Stomach (tissue), 9 donors: ENCODE results near the gene SIPA1. TPM values are rescaled to one million over a fixed set of nuclear protein-coding genes. Genes with fewer than 3 reads are reported as not detected.
"Not testable (repeated sequence)": the region's sequence is repeated elsewhere in the genome, so short reads cannot be mapped to it uniquely, and the experiment has no call there.

ENCODE experiments used
- DNase-seq, 2 donors: peaks; one replicate each; pipeline versions ENCODE4 v3.0.0 to v3.0.0-alpha.2; 2013 to 2019
- H3K27ac ChIP-seq, 5 donors: fragments of 200-600 bp in 4 of 5; sonication (generic) in 4 of 5; one replicate each; pipeline ENCODE4 v1.5.1; 2013 to 2019; ENCODE audit warnings: mild to moderate bottlenecking in 1 of 5, moderate library complexity in 1 of 5
- H3K27me3 ChIP-seq, 3 donors: fragments of 200-600 bp; sonication (generic); one replicate each; pipeline ENCODE4 v1.5.1; 2017 to 2019; ENCODE audit warnings: mixed run types in 1 of 3
- H3K36me3 ChIP-seq, 4 donors: fragments of 200-600 bp; sonication (generic); 1 replicate in 3 of 4; 2 replicates in 1 of 4; pipeline ENCODE4 v1.5.1; 2016 to 2019
- H3K4me1 ChIP-seq, 4 donors: fragments of 200-600 bp; sonication (generic); one replicate each; pipeline ENCODE4 v1.5.1; 2016 to 2019
- H3K4me3 ChIP-seq, 4 donors: fragments of 200-600 bp; sonication (generic) in 3 of 4; one replicate each; pipeline ENCODE4 v1.5.1; 2016 to 2019; ENCODE audit warnings: mild to moderate bottlenecking in 1 of 4
- H3K9me3 ChIP-seq, 4 donors: fragments of 200-600 bp; sonication (generic); one replicate each; pipeline ENCODE4 v1.5.1; 2016 to 2019
- CTCF ChIP-seq, 7 experiments: fragments of 450-650 bp in 4 of 7; fragments of 200-600 bp in 3 of 7; sonication (generic) in 3 of 7; IDR thresholded peaks; one replicate each; pipeline ENCODE4 v1.5.1; 2016 to 2019; ENCODE audit warnings: antibody characterized with exemption in 7 of 7, control low read depth in 2 of 7, mild to moderate bottlenecking in 1 of 7
- EP300 ChIP-seq: sonication (generic); formaldehyde crosslinking; IDR thresholded peaks from one replicate; pipeline ENCODE4 v1.6.1; 2017; ENCODE audit warnings: antibody characterized with exemption
- POLR2A ChIP-seq, 4 donors: fragments of 450-650 bp; IDR thresholded peaks; one replicate each; pipeline ENCODE4 v1.6.1; 2016; ENCODE audit warnings: antibody characterized with exemption in 4 of 4, control low read depth in 2 of 4, mild to moderate bottlenecking in 1 of 4, moderate library complexity in 1 of 4
- POLR2AphosphoS5 ChIP-seq, 3 donors: sonication (generic); formaldehyde crosslinking; IDR thresholded peaks; one replicate each; pipeline ENCODE4 v1.6.1; 2016; ENCODE audit warnings: antibody characterized with exemption in 3 of 3
- WGBS, 5 donors: extraction: QIAGEN DNeasy Blood & Tissue Kit in 3 of 5; methylation state at CpG; one replicate each; pipeline versions ENCODE4 v1.1.5 to v1.1.7; 2013 to 2018; 5-methylcytosine and 5-hydroxymethylcytosine counted together
- intact Hi-C: fragments of 100-400 bp; cut with DNase I; formaldehyde crosslinking; loops from one replicate; pipeline ENCODE4 v1.15.1; 2023; ENCODE audit warnings: low total_unique reads
- polyA plus RNA-seq, 3 donors: library from polyadenylated mRNA; stranded (reverse); fragments of 200-250 nt; gene quantifications; one replicate each; pipeline ENCODE4 v1.2.3, GENCODE V29; 2013
- total RNA-seq, 5 donors: library from RNA; depleted of rRNA; stranded (reverse); fragments of >200 nt; gene quantifications; one replicate each; pipeline versions ENCODE4 v1.1.0 to v1.2.3, GENCODE V29; 2014 to 2016
- donor health status: healthy with polysubstance abuse.
- donor health status: Bipolar disorder and iron deficiency.
- donor health status: healthy.

The SIPA1 gene
- total and polyA plus RNA-seq, 8 donors, result 13.2 to 80.4 (median 42.4) TPM

DNA sequence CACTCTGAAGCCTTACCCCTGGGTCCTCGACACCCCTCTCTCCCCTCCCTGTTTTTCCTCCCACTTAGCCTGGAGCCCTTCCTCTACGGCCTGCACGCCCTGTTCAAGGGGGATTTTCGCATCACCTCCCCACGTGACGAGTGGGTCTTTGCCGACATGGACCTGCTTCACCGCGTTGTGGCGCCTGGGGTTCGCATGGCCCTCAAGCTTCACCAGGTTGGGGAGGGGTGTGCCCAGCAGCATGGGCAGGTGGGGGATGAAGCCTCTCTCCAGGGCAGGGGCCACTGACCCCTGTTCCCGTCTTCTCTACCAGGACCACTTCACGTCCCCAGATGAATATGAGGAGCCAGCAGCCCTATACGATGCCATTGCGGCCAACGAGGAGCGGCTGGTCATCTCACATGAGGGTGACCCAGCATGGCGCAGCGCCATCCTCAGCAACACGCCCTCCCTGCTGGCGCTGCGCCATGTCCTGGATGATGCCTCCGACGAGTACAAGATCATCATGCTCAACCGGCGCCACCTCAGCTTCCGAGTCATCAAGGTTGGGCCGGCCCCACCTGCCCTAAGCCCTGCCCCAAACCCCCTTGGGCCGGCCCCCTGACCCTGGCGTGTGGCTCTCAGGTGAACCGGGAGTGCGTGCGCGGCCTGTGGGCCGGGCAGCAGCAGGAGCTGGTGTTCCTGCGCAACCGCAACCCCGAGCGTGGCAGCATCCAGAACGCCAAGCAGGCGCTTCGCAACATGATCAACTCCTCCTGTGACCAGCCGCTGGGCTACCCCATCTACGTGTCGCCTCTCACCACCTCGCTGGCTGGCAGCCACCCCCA, 2.8 kb upstream of the SIPA1 start:
- H3K27me3 ChIP-seq, result no peaks in the 10 kb centered on the region
- no peak overlapping the region for H3K4me3 ChIP-seq
- DNase-seq, result no peak
- H3K4me1 ChIP-seq, result peaks cover 27 to 42% (median 29%) of the 10 kb centered on the region in 4 donors
- TF ChIP-seq POLR2A (IDR thresholded peaks at IDR 0.05) (no peak), POLR2AphosphoS5 (IDR thresholded peaks at IDR 0.05) (no peak), CTCF (IDR thresholded peaks at IDR 0.05) (no peak), EP300 (no peak)
- 93 to 95% (median 94%) methylated on average over 24 to 46 of the region's 46 CpGs for WGBS, 5 donors
- peaks cover 47 to 71% (median 70%) of the 10 kb centered on the region in 4 donors for H3K36me3 ChIP-seq
- intact Hi-C loops, result no loop called here
- no peak overlapping the region for H3K27ac ChIP-seq
- H3K9me3 ChIP-seq, result no peaks in the 10 kb centered on the region

DNA sequence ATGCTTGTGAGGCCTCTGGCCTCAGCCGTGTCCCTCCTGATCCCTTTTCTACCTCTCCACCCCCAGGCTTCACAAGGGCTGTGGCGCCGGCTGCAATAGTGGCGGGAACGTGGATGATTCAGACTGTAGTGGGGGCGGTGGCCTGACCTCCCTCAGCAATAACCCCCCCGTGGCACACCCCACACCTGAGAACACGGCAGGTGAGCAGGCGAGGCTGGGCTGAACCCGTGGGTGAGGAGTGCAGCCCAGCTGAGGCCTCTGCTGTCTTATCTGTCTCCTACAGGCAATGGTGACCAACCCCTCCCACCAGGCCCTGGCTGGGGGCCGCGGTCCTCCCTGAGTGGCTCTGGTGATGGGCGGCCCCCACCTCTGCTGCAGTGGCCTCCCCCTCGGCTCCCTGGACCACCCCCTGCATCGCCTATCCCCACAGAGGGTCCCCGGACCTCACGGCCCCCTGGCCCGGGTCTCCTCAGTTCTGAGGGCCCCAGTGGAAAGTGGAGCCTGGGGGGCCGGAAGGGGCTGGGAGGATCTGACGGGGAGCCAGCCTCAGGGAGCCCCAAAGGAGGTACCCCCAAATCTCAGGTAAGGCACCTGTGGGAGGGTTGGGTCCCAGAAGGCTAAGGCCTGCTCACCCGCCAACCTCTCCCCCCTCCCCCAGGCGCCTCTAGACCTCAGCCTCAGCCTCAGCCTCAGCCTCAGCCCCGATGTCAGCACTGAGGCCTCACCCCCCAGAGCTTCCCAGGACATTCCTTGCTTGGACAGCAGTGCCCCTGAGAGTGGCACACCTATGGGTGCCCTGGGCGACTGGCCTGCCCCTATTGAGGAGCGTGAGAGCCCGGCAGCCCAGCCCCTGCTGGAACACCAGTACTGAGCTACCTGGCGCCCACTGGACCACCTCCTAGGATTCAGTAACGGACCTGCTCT, 1.5 kb upstream of the SIPA1 start:
- 88 to 94% (median 93%) methylated on average over 15 to 28 of the region's 28 CpGs for WGBS, 5 donors
- Histone ChIP-seq H3K27ac (peak overlapping the region in 3 of 5 donors; percentile 89 to 95 (median 91)), H3K36me3 (peaks cover 38 to 66% (median 60%) of the 10 kb centered on the region in 4 donors), H3K4me3 (no peak overlapping the region), H3K9me3 (no peaks in the 10 kb centered on the region), H3K27me3 (no peaks in the 10 kb centered on the region), H3K4me1 (peaks cover 27 to 54% (median 41%) of the 10 kb centered on the region in 4 donors)
- intact Hi-C loops, result no loop called here
- no peak for DNase-seq
- TF ChIP-seq EP300 (no peak), POLR2A (IDR thresholded peaks at IDR 0.05) (no peak)

DNA sequence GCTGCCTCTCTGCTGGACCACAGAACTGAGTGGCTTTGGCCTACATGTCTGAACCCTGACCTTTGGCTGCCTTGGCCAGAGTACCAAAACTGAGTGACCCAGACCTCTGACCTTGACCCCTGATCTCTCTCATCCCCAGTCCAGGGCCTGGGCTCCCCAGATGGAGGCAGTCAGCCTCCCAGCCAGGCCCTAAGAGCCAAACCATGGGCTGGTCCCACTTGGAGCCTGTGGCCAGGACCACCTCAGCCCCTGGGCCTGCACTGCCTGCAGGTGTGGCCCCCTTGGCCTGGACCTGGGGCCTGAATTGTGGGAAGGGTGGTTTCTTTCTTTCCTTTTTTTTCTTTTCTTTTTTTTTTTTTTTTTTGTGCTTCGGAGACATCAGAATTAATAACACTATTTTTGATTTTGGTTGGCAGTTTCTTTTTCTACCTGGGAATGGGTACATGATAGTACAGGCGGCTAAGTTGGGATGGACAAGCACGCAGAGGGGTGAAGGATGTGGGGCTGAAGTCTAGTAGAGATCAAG, 806 bp upstream of the SIPA1 start:
- no peak for DNase-seq

DNA sequence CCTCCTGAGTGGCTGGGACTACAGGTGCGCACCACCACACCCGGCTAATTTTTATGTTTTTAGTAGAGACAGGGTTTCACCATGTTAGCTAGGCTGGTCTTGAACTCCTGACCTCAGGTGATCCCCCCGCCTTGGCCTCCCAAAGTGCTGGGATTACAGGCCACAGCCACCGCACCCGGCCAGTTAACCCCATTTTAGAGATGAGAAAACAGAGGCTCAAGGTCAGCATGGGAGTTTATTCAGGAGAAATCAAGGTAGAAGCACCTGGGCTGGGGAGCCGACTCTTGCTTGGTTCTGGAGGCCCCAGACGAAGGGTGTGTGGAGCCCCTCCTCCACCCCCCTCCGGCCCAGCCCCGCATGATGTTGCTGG, 1.3 kb downstream of the SIPA1 start:
- H3K27me3 ChIP-seq, DNase-seq, intact Hi-C loops, H3K9me3 ChIP-seq: not testable (repeated sequence)
- Histone ChIP-seq H3K36me3 (peaks cover 29 to 58% (median 54%) of the 10 kb centered on the region in 4 donors), H3K27ac (peak overlapping the region in 4 of 5 donors; percentile 85 to 95 (median 90)), H3K4me1 (peaks cover 36 to 79% (median 52%) of the 10 kb centered on the region in 4 donors), H3K4me3 (peak overlapping the region; percentile 70 to 88 (median 79))
- 78 to 89% (median 88%) methylated on average over 9 of the region's 9 CpGs for WGBS, 5 donors

More for the DNA sequence above, 806 bp upstream of the SIPA1 start:
- TF ChIP-seq POLR2A (IDR thresholded peaks at IDR 0.05), result no peak
- no peak for TF ChIP-seq CTCF (IDR thresholded peaks at IDR 0.05)
- TF ChIP-seq POLR2AphosphoS5 (IDR thresholded peaks at IDR 0.05), result no peak
- TF ChIP-seq EP300, result no peak
- no peak overlapping the region for H3K4me3 ChIP-seq
- H3K9me3 ChIP-seq, result no peaks in the 10 kb centered on the region
- H3K27ac ChIP-seq, result peak overlapping the region in 4 of 5 donors; percentile 86 to 95 (median 90)
- H3K27me3 ChIP-seq, result no peaks in the 10 kb centered on the region
- peaks cover 32 to 62% (median 48%) of the 10 kb centered on the region in 4 donors for H3K4me1 ChIP-seq
- intact Hi-C loops, result no loop called here
- WGBS, 5 donors, result 83 to 93% (median 90%) methylated on average over 3 of the region's 3 CpGs
- H3K36me3 ChIP-seq, result peaks cover 38 to 64% (median 55%) of the 10 kb centered on the region in 4 donors
